K562 (cell line): ENCODE measurements around the gene RPL29. TPM values are rescaled to one million over a fixed set of nuclear protein-coding genes. Genes with fewer than 3 reads are reported as not detected.
A peak's percentile ranks its signal among the peaks of the same experiment; 100 is the strongest.

Source experiments
- ATAC-seq: fragments of 200-7000 bp; cut with Tn5 transposase; 3 replicates; pipeline ENCODE4 v1.9.1; 2020; ENCODE audit warnings: moderate library complexity
- BruUV-seq: library from RNA; stranded (reverse); fragments of 400-500 nt; replicated peaks from 2 replicates; lab custom pipeline; 2021; lab: Mats Ljungman, UMichigan
- CTCF ChIA-PET: fragments of 300-600 bp; formaldehyde crosslinking; extraction: SDS; loops from one replicate; lab custom pipeline; 2021; ENCODE audit warnings: low intra/inter-chr PET ratio; lab: Yijun Ruan, JAX
- POLR2A ChIA-PET: fragments of 300-600, 350-650 bp; sonication (Branson Sonifier 250); formaldehyde crosslinking; extraction: SDS; loops from one replicate; lab custom pipeline; 2021; ENCODE audit warnings: antibody characterized with exemption, inconsistent platforms; lab: Yijun Ruan, JAX
- DNase-seq, 4 experiments: peaks; one replicate each; pipeline versions ENCODE4 v3.0.0 to v3.0.0-alpha.2; 2011 to 2018; ENCODE audit warnings: low spot score in 3 of 4, mixed read lengths in 3 of 4; ENCODE audit errors: extremely low read depth in 1 of 4
- FAIRE-seq: peaks from 2 replicates; lab custom pipeline; 2011; peaks lifted over from hg19 to GRCh38; lab: Jason Lieb, UNC
- H2AFZ ChIP-seq: 2 replicates; pipeline ENCODE4 v1.6.0; 2011; ENCODE audit warnings: low read depth, low read length, control low read depth, inconsistent platforms
- H3K27ac ChIP-seq: fragments of 200-600 bp; 3 replicates; pipeline ENCODE4 v1.8.0; 2011; ENCODE audit warnings: low read depth, mild to moderate bottlenecking, control low read depth, inconsistent platforms, low read length, moderate library complexity, mixed read lengths; ENCODE audit errors: extremely low read depth
- H3K27me3 ChIP-seq, 2 experiments: fragments of 300-600 bp in 1 of 2; 2 replicates in 1 of 2; 3 replicates in 1 of 2; pipeline versions ENCODE4 v1.6.0 to v1.8.0; 2011; ENCODE audit warnings: inconsistent platforms in 2 of 2, low read length in 2 of 2, mild to moderate bottlenecking in 1 of 2, mixed read lengths in 1 of 2, moderate library complexity in 1 of 2; ENCODE audit not compliant: control insufficient read depth in 2 of 2, insufficient read depth in 2 of 2
- H3K36me3 ChIP-seq: fragments of 300-600 bp; 3 replicates; pipeline ENCODE4 v1.8.0; 2011; ENCODE audit warnings: mild to moderate bottlenecking, low read length, inconsistent platforms; ENCODE audit not compliant: control insufficient read depth, insufficient read depth
- H3K4me1 ChIP-seq, 2 experiments: fragments of 200-600 bp in 1 of 2; replicated peaks in 1 of 2; 2 replicates in 1 of 2; 3 replicates in 1 of 2; pipeline versions ENCODE4 v1.5.1 to v1.8.0; 2011; ENCODE audit warnings: inconsistent platforms in 2 of 2, low read length in 2 of 2, mild to moderate bottlenecking in 1 of 2, mixed read lengths in 1 of 2, moderate library complexity in 1 of 2; ENCODE audit not compliant: control insufficient read depth in 2 of 2, insufficient read depth in 2 of 2
- H3K4me2 ChIP-seq: 2 replicates; pipeline ENCODE4 v1.6.1; 2011; ENCODE audit warnings: low read length, control low read depth, inconsistent platforms, mixed read lengths; ENCODE audit not compliant: insufficient read depth
- H3K4me3 ChIP-seq: fragments of 200-600 bp; sonication (generic), shearing (Covaris generic); 2 replicates; pipeline ENCODE4 v1.5.1; 2016; ENCODE audit warnings: control low read depth, inconsistent platforms
- H3K79me2 ChIP-seq: fragments of 200-600 bp; 3 replicates; pipeline ENCODE4 v1.8.0; 2011; ENCODE audit warnings: low read length, inconsistent platforms; ENCODE audit not compliant: control insufficient read depth, insufficient read depth
- H3K9ac ChIP-seq, 2 experiments: 2 replicates each; pipeline versions ENCODE4 v1.6.0 to v1.6.1; 2011; ENCODE audit warnings: low read depth in 2 of 2, low read length in 2 of 2, control low read depth in 1 of 2, inconsistent platforms in 1 of 2, mild to moderate bottlenecking in 1 of 2, mixed read lengths in 1 of 2; ENCODE audit not compliant: insufficient read depth in 1 of 2
- H3K9me1 ChIP-seq: one replicate; pipeline ENCODE4 v1.6.0; 2011; ENCODE audit warnings: inconsistent platforms, mild to moderate bottlenecking, low read length, moderate library complexity; ENCODE audit not compliant: control insufficient read depth, insufficient read depth
- H3K9me3 ChIP-seq: replicated peaks from 2 replicates; pipeline ENCODE4 v1.5.1; 2011; ENCODE audit warnings: low read depth, low read length, inconsistent platforms; ENCODE audit not compliant: control insufficient read depth, insufficient read depth
- H4K20me1 ChIP-seq: replicated peaks from 2 replicates; pipeline ENCODE4 v1.6.1; 2011; ENCODE audit warnings: low read length, inconsistent platforms, mixed read lengths; ENCODE audit not compliant: control insufficient read depth, insufficient read depth
- DIDO1 ChIP-seq: fragments of 450-650 bp; IDR thresholded peaks from 2 replicates; pipeline ENCODE4 v1.6.1; 2016; ENCODE audit warnings: low read depth, missing biosample characterization, missing genetic modification characterization
- SAFB ChIP-seq: fragments of 200-400 bp; formaldehyde crosslinking; IDR thresholded peaks from 2 replicates; pipeline ENCODE4 v1.6.1; 2017; ENCODE audit warnings: low read depth, low read length, borderline replicate concordance
- SREBF1 ChIP-seq: fragments of 150-350 bp; IDR thresholded peaks from 2 replicates; pipeline ENCODE4 v1.6.1; 2014; ENCODE audit warnings: antibody characterized with exemption, low read depth, low read length, borderline replicate concordance
- ZFP36 ChIP-seq: fragments of 150-350 bp; IDR thresholded peaks from 2 replicates; pipeline ENCODE4 v1.6.1; 2018; ENCODE audit warnings: low read length, low read depth; ENCODE audit not compliant: partially characterized antibody
- ZMIZ1 ChIP-seq, 2 experiments: fragments of 150-350 bp in 1 of 2; IDR thresholded peaks; 2 replicates each; pipeline ENCODE4 v1.6.1; 2012 to 2016; ENCODE audit warnings: low read depth in 2 of 2, low read length in 2 of 2, mild to moderate bottlenecking in 1 of 2, moderate library complexity in 1 of 2
- WGBS: fragments of 100-300 bp; shearing (Covaris generic); methylation state at CpG from one replicate; pipeline ENCODE4 v1.1.6; 2016; ENCODE audit warnings: low coverage, mixed read lengths; ENCODE audit not compliant: insufficient coverage; ENCODE audit errors: missing lambda C conversion rate; 5-methylcytosine and 5-hydroxymethylcytosine counted together
- in situ Hi-C: fragments of 300-500 bp; cut with MboI; formaldehyde crosslinking; loops from 4 replicates; pipeline ENCODE4 v1.15.0; 2018; ENCODE audit warnings: inconsistent platforms, mixed read lengths
- intact Hi-C: fragments of 100-400 bp; cut with micrococcal nuclease; formaldehyde crosslinking; loops from 2 replicates; pipeline ENCODE4 v1.14.2; 2022
- polyA plus RNA-seq, 8 experiments: library from polyadenylated mRNA; depleted of rRNA in 4 of 8; stranded (reverse) in 5 of 8; unstranded in 3 of 8; fragments of >200 nt; fragmentation: Nextera tagmentation in 2 of 8; fragmentation: Illumina TruSeq in 1 of 8; extraction: Ambion mirVana in 2 of 8; extraction: Trizol in 1 of 8; gene quantifications; 2 replicates each; pipeline versions ENCODE4 v1.2.1 to v1.2.3, GENCODE V29; 2011 to 2014; ENCODE audit warnings: inconsistent platforms in 1 of 8, missing spikeins in 1 of 8
- total RNA-seq, 7 experiments: library from RNA; depleted of rRNA in 6 of 7; stranded (reverse); fragments of >200 nt in 6 of 7; fragmentation: Illumina TruSeq in 2 of 7; extraction: Trizol in 2 of 7; gene quantifications; 2 replicates each; pipeline versions ENCODE4 v1.2.1 to v1.2.3, GENCODE V29; 2011 to 2021; ENCODE audit warnings: low replicate concordance in 1 of 7

Gene RPL29
- total and polyA plus RNA-seq, 9 of the 15 experiments (the other 6 are each of a cell fraction or from before 2014, with no cell fraction given): 568 to 1,475 (median 1,104) TPM

DNA sequence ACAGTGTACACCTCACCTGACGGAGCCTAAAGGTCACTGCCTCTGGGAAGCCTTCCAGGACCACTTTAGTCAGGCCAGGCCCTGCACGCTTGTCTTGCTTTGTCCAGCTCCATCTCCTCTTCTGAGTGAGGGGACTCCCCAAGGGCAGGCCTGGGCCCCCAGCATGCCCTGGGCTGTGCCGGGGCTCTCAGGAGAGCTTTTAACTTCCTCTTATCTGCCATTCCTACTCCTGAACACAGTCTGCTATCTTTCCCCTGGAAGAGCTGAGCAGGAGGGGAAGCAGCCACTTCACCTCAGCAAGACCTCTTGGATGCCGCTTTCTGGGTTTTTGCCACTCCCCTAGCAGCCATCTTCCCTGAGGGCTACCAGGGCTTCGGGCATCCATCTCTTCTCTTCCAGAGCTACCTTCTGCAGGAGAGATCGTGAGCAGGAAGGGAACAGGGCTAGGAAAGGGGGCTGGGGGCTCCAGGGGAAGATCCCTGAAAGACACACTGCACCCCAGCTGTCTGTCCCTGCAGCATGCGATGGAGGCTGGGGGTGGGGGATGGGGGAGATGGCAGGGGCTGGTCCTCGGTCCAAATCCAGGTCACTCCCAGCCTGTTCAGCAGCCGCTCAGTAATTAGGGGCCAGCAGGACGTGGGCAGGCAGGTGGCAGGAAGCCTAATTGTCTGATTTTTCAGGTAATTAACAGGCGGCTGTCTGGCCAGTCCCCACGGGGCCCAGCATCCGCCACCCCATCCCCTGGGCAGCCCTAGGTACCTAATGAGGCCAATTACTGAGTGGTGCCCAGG is 19.9 kb upstream of the RPL29 start:
- H3K79me2 ChIP-seq: no peaks in the 10 kb centered on the region
- H3K4me3 ChIP-seq: no peak overlapping the region
- no peak overlapping the region for H3K27ac ChIP-seq
- TF ChIP-seq SAFB: no peak
- peak; percentile 43 for TF ChIP-seq ZFP36
- no peak for TF ChIP-seq DIDO1 (tag)
- no peak for TF ChIP-seq SREBF1
- no peak for TF ChIP-seq ZMIZ1 (IDR thresholded peaks at IDR 0.05; ENCODE audit: low read depth in 2 of 2, low read length in 2 of 2)
- DNase-seq (no peak), FAIRE-seq (no peak), ATAC-seq (no peak)
- no peaks in the 10 kb centered on the region for H3K9me1 ChIP-seq
- peak overlapping the region in 1 of 2 experiments; percentile 26; a peak in 1 of 4 replicates for H3K9ac ChIP-seq
- ChIA-PET POLR2A (interaction anchor here (0.6 kb wide), 1 partner anchor 24 kb away, joined by 3 read pairs; no protein-coding TSS in a partner anchor), CTCF (interaction anchor here (0.6 kb wide), 1 partner anchor 17 kb away, joined by 3 read pairs; no protein-coding TSS in a partner anchor)
- H2AFZ ChIP-seq: peak overlapping the region; percentile 77
- H4K20me1 ChIP-seq: no peaks in the 10 kb centered on the region
- no peak overlapping the region for H3K4me2 ChIP-seq
- WGBS: 63% methylated on average over 12 of the region's 13 CpGs
- in situ Hi-C loops (loop anchor here (25.0 kb wide), 1 partner anchor 372 kb away; no protein-coding TSS in a partner anchor), intact Hi-C loops (no loop called here)
- no peaks in the 10 kb centered on the region for H3K9me3 ChIP-seq
- peaks cover 26 to 34% of the 10 kb centered on the region in 2 experiments for H3K4me1 ChIP-seq
- H3K36me3 ChIP-seq: no peaks in the 10 kb centered on the region
- BruUV-seq: no TSS peak
- no peaks in the 10 kb centered on the region for H3K27me3 ChIP-seq
